Astrocyte (in vitro differentiated cells and primary cell): ENCODE results near the gene STARD3NL.

Experiments used
- EZH2 ChIP-seq: IDR thresholded peaks from 2 replicates; pipeline ENCODE4 v1.6.1; 2012; ENCODE audit warnings: mild to moderate bottlenecking, low read length, inconsistent platforms; ENCODE audit not compliant: insufficient read depth
- TF ChIP-seq, protein P1 (sequence below): IDR thresholded peaks from 2 replicates; pipeline ENCODE4 v1.5.1; 2011; ENCODE audit warnings: low read depth, mild to moderate bottlenecking, inconsistent platforms, low read length, moderate library complexity; ENCODE audit not compliant: insufficient read depth

DNA sequence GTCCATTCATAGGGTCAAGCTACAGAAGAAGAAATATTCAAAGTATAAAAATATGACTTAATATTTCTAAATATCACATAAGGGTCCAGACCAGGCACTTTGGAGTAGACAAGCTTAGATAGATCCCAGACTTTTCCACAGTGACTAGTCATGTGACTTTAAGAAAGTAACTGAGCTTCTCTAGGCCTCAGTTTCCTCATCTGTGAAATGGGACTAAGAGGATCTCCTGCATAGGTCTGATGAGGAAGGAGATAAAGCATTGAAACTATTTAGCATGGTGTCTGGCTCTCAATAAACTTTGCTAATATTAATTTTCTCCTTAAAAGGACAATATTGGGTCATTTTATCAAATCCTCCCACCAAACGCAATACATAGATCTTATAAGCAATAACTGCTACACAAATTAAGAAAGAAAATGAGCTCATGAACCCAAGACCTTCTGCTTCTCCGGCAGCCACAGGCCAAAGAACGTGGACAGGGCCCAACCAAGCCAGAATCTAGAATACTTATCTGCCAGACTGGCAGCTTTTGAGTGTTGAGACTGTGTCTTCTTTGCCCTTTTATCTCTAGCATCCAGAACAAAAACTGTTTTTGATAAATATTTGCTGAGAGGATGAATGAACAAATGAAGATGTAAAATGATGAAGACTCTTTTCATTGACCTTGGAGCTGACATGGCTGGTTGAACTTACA lies 97.0 kb downstream of the STARD3NL start:
- TF ChIP-seq, protein P1, sequence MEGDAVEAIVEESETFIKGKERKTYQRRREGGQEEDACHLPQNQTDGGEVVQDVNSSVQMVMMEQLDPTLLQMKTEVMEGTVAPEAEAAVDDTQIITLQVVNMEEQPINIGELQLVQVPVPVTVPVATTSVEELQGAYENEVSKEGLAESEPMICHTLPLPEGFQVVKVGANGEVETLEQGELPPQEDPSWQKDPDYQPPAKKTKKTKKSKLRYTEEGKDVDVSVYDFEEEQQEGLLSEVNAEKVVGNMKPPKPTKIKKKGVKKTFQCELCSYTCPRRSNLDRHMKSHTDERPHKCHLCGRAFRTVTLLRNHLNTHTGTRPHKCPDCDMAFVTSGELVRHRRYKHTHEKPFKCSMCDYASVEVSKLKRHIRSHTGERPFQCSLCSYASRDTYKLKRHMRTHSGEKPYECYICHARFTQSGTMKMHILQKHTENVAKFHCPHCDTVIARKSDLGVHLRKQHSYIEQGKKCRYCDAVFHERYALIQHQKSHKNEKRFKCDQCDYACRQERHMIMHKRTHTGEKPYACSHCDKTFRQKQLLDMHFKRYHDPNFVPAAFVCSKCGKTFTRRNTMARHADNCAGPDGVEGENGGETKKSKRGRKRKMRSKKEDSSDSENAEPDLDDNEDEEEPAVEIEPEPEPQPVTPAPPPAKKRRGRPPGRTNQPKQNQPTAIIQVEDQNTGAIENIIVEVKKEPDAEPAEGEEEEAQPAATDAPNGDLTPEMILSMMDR: no peak
- TF ChIP-seq EZH2: no peak
